Heart left ventricle (tissue), 13 donors: Measurements from ENCODE around the gene TNIK.

Source experiments
- POLR2A ChIP-seq, 2 donors: fragments of 450-650 bp; IDR thresholded peaks; one replicate each; pipeline ENCODE4 v1.6.1; 2017; ENCODE audit warnings: antibody characterized with exemption in 2 of 2, mild to moderate bottlenecking in 2 of 2, moderate library complexity in 2 of 2
- TF ChIP-seq, protein P1 (sequence below), 12 donors: fragments of 200-600 bp; sonication (generic) in 4 of 12; IDR thresholded peaks; one replicate each; pipeline versions ENCODE4 v1.5.0 to v1.8.0; 2018 to 2022; ENCODE audit warnings: antibody characterized with exemption in 12 of 12, mild to moderate bottlenecking in 5 of 12
- donor health status: ischemic (EF 13 %, LVEDD 7.1; RV severe dilation, severe dysfunction).
- donor health status: DM: no; HTN: yes; CAD: no.
- donor health status: DM: no; HTN: no; CAD: no.
- donor health status: ischemic (EF 25% LVEDD 6.9; RV normal size, moderate dysfunction).
- donor health status: ischemic (EF 25% LVEDD 5.7; RV mildly dilated, moderate dysfunction).
- donor health status: ischemic (EF 35%, LVEDD 5.7; RV mildly dilated, moderate dysfunction).
- donor health status: nonischemic (EF 11% LVEDD 7.7; RV severe dilation, severe dysfunction).
- donor health status: DM: yes; HTN: yes; CAD: no.
- donor health status: PGD.
- donor health status: ischemic (EF 29% LVEDD 5.4; RV normal size, mild dysfunction).
- donor health status: nonischemic (EF 23%, LVEDD 6.1; RV moderate dilation, normal function).

DNA sequence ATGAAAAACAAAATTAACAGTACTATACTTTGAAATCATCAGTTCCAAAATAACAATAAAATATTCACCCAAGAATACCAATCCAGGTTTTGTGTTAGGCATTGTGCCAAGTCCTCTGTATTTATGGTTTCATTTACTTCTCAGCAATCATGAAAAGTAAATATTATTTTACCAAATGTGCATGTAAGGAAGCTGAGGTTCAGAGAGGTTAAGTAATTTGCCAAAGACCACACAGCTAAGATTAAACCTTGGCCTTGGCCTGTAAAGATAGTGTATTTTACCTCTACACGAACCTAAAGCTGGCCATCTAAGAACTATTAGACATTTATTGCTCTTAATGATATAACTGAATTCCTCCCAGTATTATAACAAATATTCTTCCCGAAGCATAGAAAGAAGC is 309.3 kb downstream of the TNIK start:
- TF ChIP-seq, protein P1, sequence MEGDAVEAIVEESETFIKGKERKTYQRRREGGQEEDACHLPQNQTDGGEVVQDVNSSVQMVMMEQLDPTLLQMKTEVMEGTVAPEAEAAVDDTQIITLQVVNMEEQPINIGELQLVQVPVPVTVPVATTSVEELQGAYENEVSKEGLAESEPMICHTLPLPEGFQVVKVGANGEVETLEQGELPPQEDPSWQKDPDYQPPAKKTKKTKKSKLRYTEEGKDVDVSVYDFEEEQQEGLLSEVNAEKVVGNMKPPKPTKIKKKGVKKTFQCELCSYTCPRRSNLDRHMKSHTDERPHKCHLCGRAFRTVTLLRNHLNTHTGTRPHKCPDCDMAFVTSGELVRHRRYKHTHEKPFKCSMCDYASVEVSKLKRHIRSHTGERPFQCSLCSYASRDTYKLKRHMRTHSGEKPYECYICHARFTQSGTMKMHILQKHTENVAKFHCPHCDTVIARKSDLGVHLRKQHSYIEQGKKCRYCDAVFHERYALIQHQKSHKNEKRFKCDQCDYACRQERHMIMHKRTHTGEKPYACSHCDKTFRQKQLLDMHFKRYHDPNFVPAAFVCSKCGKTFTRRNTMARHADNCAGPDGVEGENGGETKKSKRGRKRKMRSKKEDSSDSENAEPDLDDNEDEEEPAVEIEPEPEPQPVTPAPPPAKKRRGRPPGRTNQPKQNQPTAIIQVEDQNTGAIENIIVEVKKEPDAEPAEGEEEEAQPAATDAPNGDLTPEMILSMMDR (IDR thresholded peaks at IDR 0.05), result no peak
- TF ChIP-seq POLR2A (IDR thresholded peaks at IDR 0.05), result no peak
